Gastroesophageal sphincter (tissue), 4 donors: ENCODE measurements around the gene THEMIS. TPM values are rescaled to one million over a fixed set of nuclear protein-coding genes. Genes with fewer than 3 reads are reported as not detected.

Experiments used
- ATAC-seq: fragments of 150-250 bp; one replicate; pipeline ENCODE4 v1.9.1; 2016; ENCODE audit warnings: mild to moderate bottlenecking, moderate library complexity
- H3K27ac ChIP-seq, 4 donors: fragments of 200-600 bp; sonication (generic) in 3 of 4; 1 replicate in 3 of 4; 2 replicates in 1 of 4; pipeline ENCODE4 v1.5.1; 2016 to 2019
- H3K27me3 ChIP-seq: fragments of 200-600 bp; sonication (generic); one replicate; pipeline ENCODE4 v1.5.1; 2019
- H3K36me3 ChIP-seq, 2 donors: fragments of 200-600 bp; sonication (generic); one replicate each; pipeline ENCODE4 v1.5.1; 2019; ENCODE audit warnings: control low read depth in 1 of 2
- H3K4me1 ChIP-seq, 3 donors: fragments of 200-600 bp; sonication (generic); 1 replicate in 2 of 3; 2 replicates in 1 of 3; pipeline ENCODE4 v1.5.1; 2016 to 2019; ENCODE audit warnings: control low read depth in 2 of 3
- H3K4me3 ChIP-seq, 2 donors: fragments of 200-600 bp; sonication (generic); one replicate each; pipeline ENCODE4 v1.5.1; 2019; ENCODE audit warnings: mild to moderate bottlenecking in 1 of 2, moderate library complexity in 1 of 2
- H3K9me3 ChIP-seq, 3 donors: fragments of 200-600 bp; sonication (generic); one replicate each; pipeline ENCODE4 v1.5.1; 2017 to 2019; ENCODE audit warnings: control low read depth in 2 of 3
- CTCF ChIP-seq, 4 experiments: fragments of 200-600 bp in 2 of 4; fragments of 450-650 bp in 2 of 4; sonication (generic) in 1 of 4; IDR thresholded peaks; one replicate each; pipeline ENCODE4 v1.5.1; 2017 to 2019; ENCODE audit warnings: antibody characterized with exemption in 4 of 4, mild to moderate bottlenecking in 2 of 4, moderate library complexity in 2 of 4
- EP300 ChIP-seq: sonication (generic); formaldehyde crosslinking; IDR thresholded peaks from one replicate; pipeline ENCODE4 v1.6.1; 2017; ENCODE audit warnings: antibody characterized with exemption, mild to moderate bottlenecking
- POLR2A ChIP-seq, 2 donors: fragments of 450-650 bp; IDR thresholded peaks; one replicate each; pipeline ENCODE4 v1.6.1; 2017; ENCODE audit warnings: antibody characterized with exemption in 2 of 2, mild to moderate bottlenecking in 2 of 2, moderate library complexity in 1 of 2
- POLR2AphosphoS5 ChIP-seq: sonication (generic); formaldehyde crosslinking; IDR thresholded peaks from one replicate; pipeline ENCODE4 v1.6.1; 2017; ENCODE audit warnings: antibody characterized with exemption
- WGBS, 2 donors: methylation state at CpG; one replicate each; pipeline ENCODE4 v1.1.5; 2018; ENCODE audit warnings: low coverage in 1 of 2; 5-methylcytosine and 5-hydroxymethylcytosine counted together
- total RNA-seq, 4 donors: library from RNA; depleted of rRNA; stranded (reverse); fragments of >200 nt; gene quantifications; one replicate each; pipeline ENCODE4 v1.1.0, GENCODE V29; 2016

The THEMIS gene
- total RNA-seq, 4 donors from 2014 or later, result 0.27 to 1.6 (median 0.69) TPM

- WGBS, 2 donors, result 17 to 76% methylated on average over 1 to 2 of the region's 2 CpGs
- TF ChIP-seq POLR2AphosphoS5 (no peak), POLR2A (IDR thresholded peaks at IDR 0.05) (no peak), CTCF (IDR thresholded peaks at IDR 0.05) (no peak), EP300 (no peak)
- Histone ChIP-seq H3K36me3 (no peaks in the 10 kb centered on the region), H3K27me3 (no peaks in the 10 kb centered on the region), H3K27ac (no peak overlapping the region), H3K4me1 (no peaks in the 10 kb centered on the region), H3K9me3 (no peaks in the 10 kb centered on the region), H3K4me3 (no peak overlapping the region)
- no peak for ATAC-seq
Observed at GRCh38 chr6:127748290-127748689, 152.6 kb downstream of the THEMIS start.

- no peaks in the 10 kb centered on the region for H3K27me3 ChIP-seq
- TF ChIP-seq POLR2AphosphoS5 (no peak), CTCF (IDR thresholded peaks at IDR 0.05) (no peak), POLR2A (IDR thresholded peaks at IDR 0.05) (no peak), EP300 (no peak)
- no peak overlapping the region for H3K27ac ChIP-seq
- H3K36me3 ChIP-seq, result no peaks in the 10 kb centered on the region
- WGBS, 2 donors, result 77 to 81% methylated on average over 3 of the region's 3 CpGs
- ATAC-seq, result no peak
- H3K4me1 ChIP-seq, result peaks cover 0 to 5% (median 0%) of the 10 kb centered on the region in 3 donors
- no peaks in the 10 kb centered on the region for H3K9me3 ChIP-seq
- no peak overlapping the region for H3K4me3 ChIP-seq
Observed at GRCh38 chr6:127738423-127738822, 162.4 kb downstream of the THEMIS start.

DNA sequence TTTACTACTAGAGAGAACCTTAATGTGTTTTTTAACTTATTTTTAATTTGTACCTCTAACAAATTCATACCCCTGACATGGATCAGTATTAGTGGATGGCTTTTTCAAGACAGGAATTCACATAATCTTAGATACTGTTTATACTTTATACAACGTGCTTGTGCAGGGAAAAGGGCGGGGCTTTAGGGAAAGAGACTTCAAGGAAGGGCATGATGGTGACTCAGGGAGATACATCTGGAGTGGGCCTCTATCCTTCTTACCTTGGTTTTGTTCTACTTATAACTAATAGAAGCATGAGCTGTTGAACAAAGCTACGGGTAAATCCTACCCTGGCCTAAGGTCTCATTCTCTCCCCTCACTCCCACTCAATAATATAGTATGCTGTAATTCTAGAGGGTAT is 163.1 kb downstream of the THEMIS start:
- Histone ChIP-seq H3K27ac (no peak overlapping the region), H3K4me3 (no peak overlapping the region), H3K36me3 (no peaks in the 10 kb centered on the region), H3K9me3 (no peaks in the 10 kb centered on the region), H3K4me1 (peaks cover 0 to 5% (median 0%) of the 10 kb centered on the region in 3 donors), H3K27me3 (no peaks in the 10 kb centered on the region)
- TF ChIP-seq CTCF (IDR thresholded peaks at IDR 0.05) (no peak), POLR2AphosphoS5 (no peak), POLR2A (IDR thresholded peaks at IDR 0.05) (no peak), EP300 (no peak)
- WGBS, 2 donors, result 65 to 72% methylated on average over 3 of the region's 3 CpGs
- ATAC-seq, result no peak

DNA sequence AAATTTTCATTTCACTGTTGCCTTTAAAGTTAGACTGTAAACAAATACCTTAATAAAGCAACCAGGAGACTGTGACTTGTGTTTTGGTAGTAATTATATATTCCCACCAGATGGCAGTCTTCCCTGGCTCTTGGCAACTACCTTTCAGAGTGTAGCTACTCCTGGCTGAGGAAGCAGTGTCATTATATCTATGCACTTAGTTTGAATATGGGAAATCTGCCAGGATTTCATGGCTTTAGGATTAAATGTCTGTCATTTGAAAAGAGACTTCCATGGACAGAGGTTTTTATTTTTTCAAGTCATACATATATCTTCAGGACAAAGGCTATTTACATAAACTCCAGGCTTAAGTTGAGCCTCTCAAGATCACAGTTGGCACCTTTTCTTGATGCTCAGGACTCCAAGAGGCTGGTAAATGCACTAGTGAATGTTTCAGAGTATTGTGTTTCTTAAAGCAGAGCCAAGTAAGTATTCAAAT is 163.8 kb downstream of the THEMIS start:
- Histone ChIP-seq H3K4me3 (no peak overlapping the region), H3K9me3 (no peaks in the 10 kb centered on the region), H3K4me1 (peaks cover 0 to 5% (median 0%) of the 10 kb centered on the region in 3 donors), H3K27ac (no peak overlapping the region), H3K36me3 (no peaks in the 10 kb centered on the region), H3K27me3 (no peaks in the 10 kb centered on the region)
- TF ChIP-seq POLR2A (IDR thresholded peaks at IDR 0.05) (no peak), POLR2AphosphoS5 (no peak), CTCF (IDR thresholded peaks at IDR 0.05) (peak; percentile 18 to 61 (median 46))
- no peak for ATAC-seq

GRCh38 chr6:127732927-127733326 is 167.9 kb downstream of the THEMIS start:
- peaks cover 0 to 5% (median 0%) of the 10 kb centered on the region in 3 donors for H3K4me1 ChIP-seq
- H3K27ac ChIP-seq, result no peak overlapping the region
- no peaks in the 10 kb centered on the region for H3K9me3 ChIP-seq
- no peaks in the 10 kb centered on the region for H3K27me3 ChIP-seq
- no peak for ATAC-seq
- no peak overlapping the region for H3K4me3 ChIP-seq
- H3K36me3 ChIP-seq, result no peaks in the 10 kb centered on the region
- TF ChIP-seq POLR2AphosphoS5, result no peak
- TF ChIP-seq EP300, result no peak
- TF ChIP-seq POLR2A (IDR thresholded peaks at IDR 0.05), result no peak
- TF ChIP-seq CTCF (IDR thresholded peaks at IDR 0.05), result no peak
- WGBS, 2 donors, result 78 to 93% methylated on average over 3 of the region's 3 CpGs
